Ovary (tissue), 3 donors: Measurements from ENCODE around the gene DISC1.

Source experiments
- CTCF ChIP-seq, 3 donors: fragments of 450-650 bp in 2 of 3; fragments of 200-600 bp in 1 of 3; IDR thresholded peaks; one replicate each; pipeline versions ENCODE4 v1.5.1 to v1.8.0; 2016 to 2022; ENCODE audit warnings: antibody characterized with exemption in 3 of 3, mild to moderate bottlenecking in 1 of 3
- EP300 ChIP-seq: sonication (generic); formaldehyde crosslinking; IDR thresholded peaks from one replicate; pipeline ENCODE4 v1.6.1; 2017; ENCODE audit warnings: antibody characterized with exemption
- POLR2A ChIP-seq: fragments of 450-650 bp; IDR thresholded peaks from one replicate; pipeline ENCODE4 v1.6.1; 2017; ENCODE audit warnings: antibody characterized with exemption, mild to moderate bottlenecking, moderate library complexity
- donor health status: DM: no; HTN: no; CAD: no.

GRCh38 chr1:231885209-231885854 is 258.7 kb downstream of the DISC1 start:
- TF ChIP-seq CTCF (IDR thresholded peaks at IDR 0.05) (no peak), POLR2A (no peak), EP300 (no peak)
